H1 (cell line): ENCODE results near the gene SETDB2. TPM values are rescaled to one million over a fixed set of nuclear protein-coding genes. Genes with fewer than 3 reads are reported as not detected.
A peak's percentile ranks its signal among the peaks of the same experiment; 100 is the strongest.

ENCODE experiments used
- CTCF ChIA-PET: fragments of 300-600 bp; sonication (Branson Sonifier 250); formaldehyde crosslinking; loops from one replicate; lab custom pipeline; 2021; ENCODE audit not compliant: partially characterized antibody; lab: Charles Lee
- POLR2A ChIA-PET: fragments of 300-600 bp; sonication (Branson Sonifier 250); formaldehyde crosslinking; loops from one replicate; lab custom pipeline; 2021; ENCODE audit warnings: inconsistent platforms; ENCODE audit not compliant: partially characterized antibody; lab: Charles Lee
- DNase-seq, 2 experiments: peaks; one replicate each; pipeline versions ENCODE4 v3.0.0 to v3.0.0-alpha.2; 2010 to 2022; ENCODE audit warnings: low spot score in 2 of 2, low read depth in 1 of 2, mixed read lengths in 1 of 2
- FAIRE-seq: peaks from 2 replicates; lab custom pipeline; 2011; peaks lifted over from hg19 to GRCh38; lab: Jason Lieb, UNC
- H2AFZ ChIP-seq: 2 replicates; pipeline ENCODE4 v1.8.1; 2012; ENCODE audit warnings: low read length, inconsistent platforms
- H2AK5ac ChIP-seq: 2 replicates; pipeline ENCODE4 v1.6.1; 2013; ENCODE audit warnings: low read depth, low read length
- H2BK120ac ChIP-seq: replicated peaks from 2 replicates; pipeline ENCODE3; 2013; ENCODE audit warnings: low read depth, low read length, inconsistent platforms
- H2BK12ac ChIP-seq: 2 replicates; pipeline ENCODE4 v1.6.1; 2013; ENCODE audit warnings: low read depth, low read length
- H2BK15ac ChIP-seq: 2 replicates; pipeline ENCODE4 v1.6.1; 2013; ENCODE audit warnings: low read length
- H2BK20ac ChIP-seq: 2 replicates; pipeline ENCODE4 v1.6.1; 2013; ENCODE audit warnings: low read length
- H2BK5ac ChIP-seq: 2 replicates; pipeline ENCODE4 v1.6.1; 2013; ENCODE audit warnings: low read depth, low read length
- H3K14ac ChIP-seq: 2 replicates; pipeline ENCODE4 v1.6.1; 2013; ENCODE audit warnings: inconsistent platforms; ENCODE audit not compliant: insufficient read length
- H3K18ac ChIP-seq: 2 replicates; pipeline ENCODE4 v1.6.1; 2013; ENCODE audit warnings: low read length; ENCODE audit errors: extremely low read depth
- H3K23ac ChIP-seq: 2 replicates; pipeline ENCODE4 v1.6.1; 2013; ENCODE audit warnings: inconsistent platforms; ENCODE audit not compliant: insufficient read length
- H3K23me2 ChIP-seq: 2 replicates; pipeline ENCODE4 v1.6.1; 2013; ENCODE audit warnings: low read depth, low read length
- H3K27ac ChIP-seq: 2 replicates; pipeline ENCODE4 v1.6.1; 2011; ENCODE audit warnings: low read depth, low read length, inconsistent platforms
- H3K27me3 ChIP-seq, 4 experiments: replicated peaks in 1 of 4; 1 replicate in 1 of 4; 2 replicates in 3 of 4; pipeline versions ENCODE4 v1.6.1 to v1.8.1; 2011 to 2013; ENCODE audit warnings: low read length in 3 of 4, mild to moderate bottlenecking in 3 of 4, inconsistent platforms in 2 of 4, mixed read lengths in 2 of 4, moderate library complexity in 1 of 4; ENCODE audit not compliant: control insufficient read depth in 3 of 4, insufficient read depth in 3 of 4; ENCODE audit errors: extremely low read depth in 1 of 4
- H3K36me3 ChIP-seq, 4 experiments: 2 replicates each; pipeline versions ENCODE4 v1.6.1 to v1.8.1; 2011 to 2013; ENCODE audit warnings: mild to moderate bottlenecking in 4 of 4, low read length in 3 of 4, moderate library complexity in 2 of 4, control low read depth in 1 of 4, inconsistent platforms in 1 of 4; ENCODE audit not compliant: insufficient read depth in 4 of 4, control insufficient read depth in 2 of 4
- H3K4ac ChIP-seq: replicated peaks from 2 replicates; pipeline ENCODE3; 2013; ENCODE audit warnings: low read length, low read depth, mixed read lengths, inconsistent platforms; ENCODE audit not compliant: insufficient read length
- H3K4me1 ChIP-seq, 4 experiments: replicated peaks in 1 of 4; 1 replicate in 1 of 4; 2 replicates in 3 of 4; pipeline versions ENCODE4 v1.6.1 to v1.8.1; 2011 to 2013; ENCODE audit warnings: low read length in 3 of 4, inconsistent platforms in 2 of 4, mixed read lengths in 1 of 4; ENCODE audit not compliant: insufficient read depth in 4 of 4, control insufficient read depth in 3 of 4
- H3K4me2 ChIP-seq, 2 experiments: 2 replicates each; pipeline versions ENCODE4 v1.6.1 to v1.8.1; 2011 to 2013; ENCODE audit warnings: low read depth in 2 of 2, low read length in 2 of 2, control low read depth in 1 of 2, inconsistent platforms in 1 of 2, mild to moderate bottlenecking in 1 of 2; ENCODE audit not compliant: insufficient read depth in 1 of 2
- H3K4me3 ChIP-seq, 4 experiments: fragments of 200-600, 300-600 bp in 1 of 4; sonication (generic), shearing (Covaris generic), sonication (Bioruptor Twin) in 1 of 4; 2 replicates each; pipeline versions ENCODE4 v1.5.1 to v1.8.1; 2011 to 2016; ENCODE audit warnings: low read length in 4 of 4, low read depth in 3 of 4, control low read depth in 2 of 4, inconsistent platforms in 2 of 4, mild to moderate bottlenecking in 2 of 4, mixed read lengths in 1 of 4, moderate library complexity in 1 of 4; ENCODE audit not compliant: insufficient read depth in 2 of 4; ENCODE audit errors: extremely low read depth in 1 of 4
- H3K56ac ChIP-seq: replicated peaks from 2 replicates; pipeline ENCODE3; 2013; ENCODE audit warnings: low read depth, mild to moderate bottlenecking, mixed read lengths, low read length, inconsistent platforms; ENCODE audit not compliant: insufficient read length
- H3K79me1 ChIP-seq: 2 replicates; pipeline ENCODE4 v1.6.1; 2013; ENCODE audit warnings: low read depth, low read length, control low read depth
- H3K79me2 ChIP-seq, 2 experiments: 2 replicates each; pipeline versions ENCODE4 v1.6.1 to v1.8.1; 2012 to 2013; ENCODE audit warnings: low read length in 2 of 2, mild to moderate bottlenecking in 2 of 2, inconsistent platforms in 1 of 2; ENCODE audit not compliant: insufficient read depth in 2 of 2, control insufficient read depth in 1 of 2
- H3K9ac ChIP-seq, 4 experiments: replicated peaks in 1 of 4; 1 replicate in 1 of 4; 2 replicates in 3 of 4; pipeline versions ENCODE4 v1.6.1 to v1.8.1; 2011 to 2013; ENCODE audit warnings: low read depth in 3 of 4, low read length in 3 of 4, control low read depth in 2 of 4, mild to moderate bottlenecking in 2 of 4, moderate library complexity in 2 of 4, inconsistent platforms in 1 of 4; ENCODE audit errors: extremely low read depth in 1 of 4
- H3K9me3 ChIP-seq, 2 experiments: 2 replicates each; pipeline versions ENCODE4 v1.6.1 to v1.8.1; 2012 to 2013; ENCODE audit warnings: mild to moderate bottlenecking in 2 of 2, moderate library complexity in 2 of 2, control low read depth in 1 of 2, inconsistent platforms in 1 of 2, low read depth in 1 of 2, low read length in 1 of 2, mixed read lengths in 1 of 2; ENCODE audit not compliant: insufficient read depth in 2 of 2
- H4K20me1 ChIP-seq, 2 experiments: replicated peaks in 1 of 2; 2 replicates each; pipeline versions ENCODE3 to v1.8.1; 2011 to 2013; ENCODE audit warnings: inconsistent platforms in 2 of 2, low read length in 2 of 2, mild to moderate bottlenecking in 1 of 2; ENCODE audit not compliant: insufficient read depth in 2 of 2, control insufficient read depth in 1 of 2
- H4K5ac ChIP-seq: 2 replicates; pipeline ENCODE4 v1.6.1; 2013; ENCODE audit warnings: low read length, low read depth, mixed read lengths, inconsistent platforms; ENCODE audit not compliant: insufficient read length
- H4K8ac ChIP-seq: 2 replicates; pipeline ENCODE4 v1.8.0; 2013; ENCODE audit warnings: mild to moderate bottlenecking, moderate library complexity, low read length, inconsistent platforms; ENCODE audit not compliant: insufficient read depth; ENCODE audit errors: extremely low read depth
- H4K91ac ChIP-seq: replicated peaks from 2 replicates; pipeline ENCODE3; 2013; ENCODE audit warnings: low read length, mixed read lengths, inconsistent platforms; ENCODE audit not compliant: insufficient read length
- ASH2L ChIP-seq: fragments of 200-600, 300-600 bp; sonication (generic); IDR thresholded peaks from one replicate; pipeline ENCODE4 v1.7.1; 2017; ENCODE audit warnings: low read length
- ATF3 ChIP-seq: IDR thresholded peaks from 2 replicates; pipeline ENCODE4 v1.6.1; 2011; ENCODE audit warnings: low read depth, mild to moderate bottlenecking, low read length; ENCODE audit not compliant: insufficient read depth
- BCL11A ChIP-seq, 2 experiments: IDR thresholded peaks; one replicate each; pipeline ENCODE4 v1.6.1; 2011; ENCODE audit warnings: low read depth in 2 of 2, low read length in 2 of 2, mild to moderate bottlenecking in 2 of 2
- CBX8 ChIP-seq: fragments of 300-800, 300-1000 bp; sonication (generic); IDR thresholded peaks from 2 replicates; pipeline ENCODE4 v1.7.1; 2016; ENCODE audit warnings: low read depth, low read length, borderline replicate concordance
- CTBP2 ChIP-seq: IDR thresholded peaks from 2 replicates; pipeline ENCODE4 v1.7.0; 2011; ENCODE audit warnings: borderline replicate concordance, mild to moderate bottlenecking, moderate library complexity, mixed read lengths, low read length; ENCODE audit not compliant: insufficient read depth, insufficient read length
- E2F6 ChIP-seq: IDR thresholded peaks from 2 replicates; pipeline ENCODE4 v1.6.1; 2012; ENCODE audit warnings: inconsistent platforms
- JUN ChIP-seq: IDR thresholded peaks from 2 replicates; pipeline ENCODE4 v1.6.1; 2011; ENCODE audit warnings: low read depth, mild to moderate bottlenecking, improper control_type of control experiment, low read length
- KDM5A ChIP-seq: fragments of 200-600 bp; IDR thresholded peaks from 2 replicates; pipeline ENCODE4 v1.7.1; 2012; ENCODE audit warnings: mild to moderate bottlenecking, low read length, inconsistent platforms, mixed read lengths
- SP2 ChIP-seq: IDR thresholded peaks from 2 replicates; pipeline ENCODE4 v1.6.1; 2012; ENCODE audit warnings: mild to moderate bottlenecking, low read length, inconsistent platforms
- TAF1 ChIP-seq: IDR thresholded peaks from 2 replicates; pipeline ENCODE4 v1.6.1; 2011; ENCODE audit warnings: mild to moderate bottlenecking, low read depth, low read length
- YY1 ChIP-seq: IDR thresholded peaks from 2 replicates; pipeline ENCODE4 v1.6.1; 2011; ENCODE audit warnings: low read depth, mild to moderate bottlenecking, low read length
- WGBS, 2 experiments: shearing (Covaris generic) in 1 of 2; methylation state at CpG; one replicate each; pipeline versions ENCODE4 v1.1.6 to v1.1.7; 2013 to 2015; ENCODE audit warnings: low lambda C conversion rate in 2 of 2, mixed read lengths in 2 of 2, inconsistent platforms in 1 of 2, low coverage in 1 of 2, missing lambda C conversion rate in 1 of 2; ENCODE audit not compliant: insufficient replicate concordance in 2 of 2, insufficient coverage in 1 of 2, insufficient read length in 1 of 2; ENCODE audit errors: extremely low coverage in 1 of 2, missing lambda C conversion rate in 1 of 2; 5-methylcytosine and 5-hydroxymethylcytosine counted together
- polyA plus RNA-seq, 7 experiments: library from polyadenylated mRNA; depleted of rRNA in 3 of 7; stranded (reverse) in 5 of 7; unstranded in 2 of 7; fragments of >200 nt in 5 of 7; fragments of 200-250 nt in 2 of 7; gene quantifications; 1 replicate in 5 of 7; 2 replicates in 1 of 7; 4 replicates in 1 of 7; pipeline versions ENCODE4 v1.2.1 to v1.2.3, GENCODE V29; 2011 to 2013; ENCODE audit warnings: missing spikeins in 2 of 7, mixed read lengths in 2 of 7
- total RNA-seq: library from RNA; stranded (reverse); fragmentation: NEBNext Ultra II Directional; extraction: Animal tissue kit (Norgen Biotek cat#: 25700); gene quantifications from 2 replicates; pipeline ENCODE4 v1.2.1, GENCODE V29; 2021

SETDB2 gene
- total and polyA plus RNA-seq, 2 of the 8 experiments (the other 6 are each of a cell fraction or from before 2014, with no cell fraction given), result 1.2 to 6.1 TPM

- no peaks in the 10 kb centered on the region for H3K79me2 ChIP-seq
- H3K23me2 ChIP-seq, result no peaks in the 10 kb centered on the region
- H3K4me2 ChIP-seq, result no peak overlapping the region
- H3K18ac ChIP-seq, result no peak overlapping the region
- H2BK5ac ChIP-seq, result no peak overlapping the region
- no peak overlapping the region for H4K8ac ChIP-seq
- no peak overlapping the region for H2BK120ac ChIP-seq
- no peaks in the 10 kb centered on the region for H3K27me3 ChIP-seq
- H3K9me3 ChIP-seq, result no peaks in the 10 kb centered on the region
- H2BK20ac ChIP-seq, result no peak overlapping the region
- H2AFZ ChIP-seq, result no peak overlapping the region
- no peak overlapping the region for H4K91ac ChIP-seq
- 79% methylated on average over 7 of the region's 7 CpGs; no CpG with 5 or more reads in 1 of the 2 experiments for WGBS, 2 experiments
- FAIRE-seq, result no peak
- no peak overlapping the region for H3K27ac ChIP-seq
- no peak overlapping the region for H3K14ac ChIP-seq
- no peaks in the 10 kb centered on the region for H3K79me1 ChIP-seq
- peak overlapping the region in 1 of 4 experiments; percentile 27; a peak in 1 of 7 replicates for H3K9ac ChIP-seq
- no peaks in the 10 kb centered on the region for H4K20me1 ChIP-seq
- no peak overlapping the region for H3K4ac ChIP-seq
- CTCF ChIA-PET, result interaction anchor here (1.0 to 1.6 kb wide), 3 partner anchors 10 to 19 kb away, joined by 4 to 5 read pairs (median 4); no protein-coding TSS in a partner anchor
- no peak overlapping the region for H3K4me3 ChIP-seq
- peaks cover 3 to 36% (median 11%) of the 10 kb centered on the region in 4 experiments; a peak in 5 of 8 replicates for H3K36me3 ChIP-seq
- no peak overlapping the region for H3K56ac ChIP-seq
- no peak overlapping the region for H2BK15ac ChIP-seq
- no peak overlapping the region for H2AK5ac ChIP-seq
- no peaks in the 10 kb centered on the region for H3K4me1 ChIP-seq
- no peak overlapping the region for H2BK12ac ChIP-seq
- no peak overlapping the region for H3K23ac ChIP-seq
- POLR2A ChIA-PET, result interaction anchor here (1.6 kb wide), 1 partner anchor 10 kb away, joined by 5 read pairs; no protein-coding TSS in a partner anchor
- no peak overlapping the region for H4K5ac ChIP-seq
- DNase-seq, result no peak
- TF ChIP-seq TAF1 (no peak), KDM5A (no peak), JUN (no peak), BCL11A (IDR thresholded peaks at IDR 0.05; ENCODE audit: low read depth in 2 of 2, low read length in 2 of 2) (no peak), ATF3 (no peak), ASH2L (no peak), E2F6 (no peak), CTBP2 (no peak), CBX8 (no peak), SP2 (no peak), YY1 (no peak)
Measured at GRCh38 chr13:49540552-49540951, 96.5 kb downstream of the SETDB2 start.
